GM19240 (cell line): ENCODE data around the gene MORC3.
"Not testable (repeated sequence)": the region's sequence is repeated elsewhere in the genome, so short reads cannot be mapped to it uniquely, and the experiment has no call there.

Experiments
- DNase-seq: peaks from one replicate; pipeline ENCODE4 v3.0.0; 2011; ENCODE audit warnings: low spot score; ENCODE audit not compliant: insufficient read length

Gene MORC3

GRCh38 chr21:36319767-36320420, at the start of gene MORC3:
Gene MORC3, plus strand, starts transcription at chr21:36320197. Its CDS starts 68 bp downstream, at chr21:36320265.
- DNase-seq, result peak; percentile 88

- not testable (repeated sequence) for DNase-seq
These were observed 49.0 kb upstream of the MORC3 start for GRCh38 chr21:36270786-36271695.

GRCh38 chr21:36274128-36274527, 45.9 kb upstream of the MORC3 start:
- DNase-seq, result no peak

GRCh38 chr21:36282568-36283230, 37.3 kb upstream of the MORC3 start:
- DNase-seq, result no peak

GRCh38 chr21:36283231-36283622, 36.8 kb upstream of the MORC3 start:
- not testable (repeated sequence) for DNase-seq

- no peak for DNase-seq
These were observed 31.2 kb upstream of the MORC3 start for GRCh38 chr21:36288651-36289243.

- no peak for DNase-seq
These were observed 28.5 kb upstream of the MORC3 start for GRCh38 chr21:36291509-36291908.

GRCh38 chr21:36297406-36297937, 22.5 kb upstream of the MORC3 start:
- DNase-seq, result no peak

GRCh38 chr21:36297938-36298572, 21.9 kb upstream of the MORC3 start:
- DNase-seq, result peak; percentile 92

- DNase-seq, result no peak
These were observed 13.0 kb upstream of the MORC3 start for GRCh38 chr21:36306872-36307534.

- no peak for DNase-seq
These were observed 10.0 kb upstream of the MORC3 start for GRCh38 chr21:36310016-36310415.

GRCh38 chr21:36313446-36313845, 6.6 kb upstream of the MORC3 start:
- not testable (repeated sequence) for DNase-seq

GRCh38 chr21:36316045-36316444, 4.0 kb upstream of the MORC3 start:
- not testable (repeated sequence) for DNase-seq

- no peak for DNase-seq
These were observed 3.0 kb upstream of the MORC3 start for GRCh38 chr21:36316872-36317484.

- not testable (repeated sequence) for DNase-seq
These were observed 611 bp upstream of the MORC3 start for GRCh38 chr21:36319406-36319766.

GRCh38 chr21:36320421-36321324, 676 bp downstream of the MORC3 start:
- DNase-seq, result no peak

- DNase-seq, result no peak
These were observed 1.5 kb downstream of the MORC3 start for GRCh38 chr21:36321325-36322082.

- no peak for DNase-seq
These were observed 2.1 kb downstream of the MORC3 start for GRCh38 chr21:36322083-36322424.
